GM12878 (cell line): ENCODE measurements around the gene RAB3B. TPM values are rescaled to one million over a fixed set of nuclear protein-coding genes. Genes with fewer than 3 reads are reported as not detected.

Experiments
- ATAC-seq: fragments of 200-7000 bp; cut with Tn5 transposase; 3 replicates; pipeline ENCODE4 v1.9.1; 2020; ENCODE audit warnings: mild to moderate bottlenecking, moderate library complexity
- BruUV-seq: library from RNA; stranded (reverse); fragments of 400-500 nt; replicated peaks from 2 replicates; lab custom pipeline; 2021; lab: Mats Ljungman, UMichigan
- CTCF ChIA-PET: fragments of 300-600 bp; sonication (Branson Sonifier 250); formaldehyde crosslinking; extraction: SDS; loops from one replicate; lab custom pipeline; 2021; ENCODE audit warnings: inconsistent platforms; lab: Yijun Ruan, JAX
- POLR2A ChIA-PET: fragments of 350-600 bp; formaldehyde crosslinking; extraction: SDS; loops from one replicate; lab custom pipeline; 2021; ENCODE audit warnings: inconsistent platforms; lab: Charles Lee
- RAD21 ChIA-PET: fragments of 300-600 bp; sonication (Branson Sonifier 250); formaldehyde crosslinking; loops from one replicate; lab custom pipeline; 2023; ENCODE audit warnings: antibody characterized with exemption; ENCODE audit not compliant: unreplicated experiment; lab: Charles Lee
- SMC1A ChIA-PET: fragments of 300-600 bp; sonication (Branson Sonifier 250); formaldehyde crosslinking; loops from one replicate; lab custom pipeline; 2023; ENCODE audit not compliant: unreplicated experiment, uncharacterized antibody; lab: Charles Lee
- DNase-seq: peaks from one replicate; pipeline ENCODE4 v3.0.0-alpha.2; 2011; ENCODE audit warnings: low read depth, low spot score
- FAIRE-seq: peaks from 3 replicates; lab custom pipeline; 2011; peaks lifted over from hg19 to GRCh38; lab: Jason Lieb, UNC
- H2AFZ ChIP-seq: 2 replicates; pipeline ENCODE4 v1.6.0; 2011; ENCODE audit warnings: low read depth, low read length, control low read depth; ENCODE audit not compliant: control insufficient read depth
- H3K27ac ChIP-seq: 2 replicates; pipeline ENCODE4 v1.5.1; 2011; ENCODE audit warnings: control low read depth; ENCODE audit not compliant: control insufficient read depth, insufficient read depth
- H3K27me3 ChIP-seq, 2 experiments: replicated peaks in 1 of 2; 2 replicates each; pipeline versions ENCODE4 v1.6.0 to v1.6.1; 2011; ENCODE audit warnings: low read length in 1 of 2; ENCODE audit not compliant: control insufficient read depth in 2 of 2, insufficient read depth in 2 of 2
- H3K36me3 ChIP-seq, 2 experiments: 2 replicates each; pipeline ENCODE4 v1.5.1; 2011; ENCODE audit warnings: low read length in 1 of 2; ENCODE audit not compliant: control insufficient read depth in 2 of 2, insufficient read depth in 2 of 2
- H3K4me1 ChIP-seq: 2 replicates; pipeline ENCODE4 v1.6.1; 2011; ENCODE audit warnings: mild to moderate bottlenecking, low read length, moderate library complexity, mixed read lengths; ENCODE audit not compliant: control insufficient read depth, insufficient read depth
- H3K4me2 ChIP-seq: 2 replicates; pipeline ENCODE4 v1.6.0; 2011; ENCODE audit warnings: control low read depth; ENCODE audit not compliant: control insufficient read depth, insufficient read depth
- H3K4me3 ChIP-seq: fragments of 200-600 bp; sonication (generic); 2 replicates; pipeline ENCODE4 v1.5.1; 2016
- H3K79me2 ChIP-seq: 2 replicates; pipeline ENCODE4 v1.6.0; 2011; ENCODE audit warnings: low read length; ENCODE audit not compliant: control insufficient read depth, insufficient read depth
- H3K9ac ChIP-seq: 2 replicates; pipeline ENCODE4 v1.8.0; 2011; ENCODE audit warnings: low read length, control low read depth, mixed read lengths; ENCODE audit not compliant: control insufficient read depth, insufficient read depth
- H3K9me3 ChIP-seq: replicated peaks from 3 replicates; pipeline ENCODE4 v1.5.1; 2011; ENCODE audit warnings: mild to moderate bottlenecking, low read length; ENCODE audit not compliant: control insufficient read depth, insufficient read depth
- H4K20me1 ChIP-seq: 2 replicates; pipeline ENCODE4 v1.6.0; 2011; ENCODE audit not compliant: control insufficient read depth, insufficient read depth
- ATF7 ChIP-seq: fragments of 450-650 bp; IDR thresholded peaks from 2 replicates; pipeline ENCODE4 v1.6.1; 2016; ENCODE audit warnings: low read depth, mild to moderate bottlenecking
- HDGF ChIP-seq: fragments of 450-650 bp; IDR thresholded peaks from 2 replicates; pipeline ENCODE4 v1.6.1; 2016; ENCODE audit warnings: antibody characterized with exemption
- IKZF2 ChIP-seq, 2 experiments: fragments of 450-650 bp; IDR thresholded peaks; 2 replicates each; pipeline ENCODE4 v1.6.1; 2017; ENCODE audit warnings: mild to moderate bottlenecking in 2 of 2, moderate library complexity in 2 of 2
- LARP7 ChIP-seq: fragments of 450-650 bp; IDR thresholded peaks from 2 replicates; pipeline ENCODE4 v1.6.1; 2017; ENCODE audit warnings: mild to moderate bottlenecking
- MYC ChIP-seq: IDR thresholded peaks from 2 replicates; pipeline ENCODE4 v1.6.1; 2011; ENCODE audit warnings: mild to moderate bottlenecking, low read length, moderate library complexity, inconsistent platforms; ENCODE audit not compliant: insufficient read depth, insufficient replicate concordance, insufficient read length, severe bottlenecking
- NFIC ChIP-seq: IDR thresholded peaks from 2 replicates; pipeline ENCODE4 v1.6.1; 2012; ENCODE audit warnings: low read depth, mild to moderate bottlenecking, inconsistent platforms, low read length, moderate library complexity
- NKRF ChIP-seq: fragments of 450-650 bp; conservative IDR thresholded peaks from 2 replicates; pipeline ENCODE4 v1.6.1; 2017; ENCODE audit warnings: mild to moderate bottlenecking, moderate library complexity
- SMAD1 ChIP-seq: fragments of 450-650 bp; IDR thresholded peaks from 2 replicates; pipeline ENCODE4 v1.6.1; 2018; ENCODE audit warnings: mild to moderate bottlenecking, low read depth; ENCODE audit not compliant: partially characterized antibody
- SUPT20H ChIP-seq: IDR thresholded peaks from 2 replicates; pipeline ENCODE4 v1.6.1; 2011; ENCODE audit warnings: low read depth, mild to moderate bottlenecking, low read length, moderate library complexity, borderline replicate concordance; ENCODE audit not compliant: control insufficient read depth
- ZBTB11 ChIP-seq: fragments of 450-650 bp; formaldehyde crosslinking; IDR thresholded peaks from 2 replicates; pipeline ENCODE4 v1.5.0; 2022; ENCODE audit warnings: mild to moderate bottlenecking, missing genetic modification characterization
- WGBS: methylation state at CpG from one replicate; pipeline ENCODE4 v1.1.6; 2016; ENCODE audit warnings: low lambda C conversion rate; ENCODE audit not compliant: insufficient replicate concordance, insufficient coverage; ENCODE audit errors: missing lambda C conversion rate; 5-methylcytosine and 5-hydroxymethylcytosine counted together
- in situ Hi-C: fragments of 300-500 bp; cut with MboI; formaldehyde crosslinking; loops from 9 replicates; pipeline ENCODE4 v1.14.3; 2018; ENCODE audit warnings: mixed read lengths
- intact Hi-C: fragments of 100-400 bp; cut with micrococcal nuclease; formaldehyde crosslinking; loops from one replicate; pipeline ENCODE4 v1.14.2; 2022; ENCODE audit not compliant: unreplicated experiment
- polyA plus RNA-seq, 11 experiments: library from polyadenylated mRNA; depleted of rRNA in 4 of 11; unstranded in 6 of 11; stranded (reverse) in 5 of 11; fragments of >200 nt; fragmentation: Nextera tagmentation in 4 of 11; fragmentation: Illumina TruSeq in 1 of 11; extraction: Ambion mirVana in 4 of 11; extraction: Trizol in 1 of 11; gene quantifications; 1 replicate in 1 of 11; 2 replicates in 10 of 11; pipeline versions ENCODE4 v1.2.1 to v1.2.3, GENCODE V29; 2011 to 2016; ENCODE audit warnings: inconsistent platforms in 2 of 11, missing spikeins in 2 of 11, low read depth in 1 of 11
- total RNA-seq, 4 experiments: library from RNA; depleted of rRNA in 3 of 4; stranded (reverse); fragments of >200 nt in 3 of 4; fragmentation: Illumina TruSeq in 1 of 4; extraction: Trizol in 1 of 4; gene quantifications; 2 replicates each; pipeline versions ENCODE4 v1.2.1 to v1.2.3, GENCODE V29; 2013 to 2021
- TF ChIP-seq, protein P1 (sequence below): fragments of 450-650 bp; IDR thresholded peaks from 2 replicates; pipeline ENCODE4 v1.6.1; 2016; ENCODE audit warnings: mild to moderate bottlenecking, moderate library complexity, borderline replicate concordance

RAB3B gene
- total and polyA plus RNA-seq, 10 of the 15 experiments (the other 5 are each of a cell fraction or from before 2014, with no cell fraction given), result 0.05 to 0.32 (median 0.24) TPM

GRCh38 chr1:51956528-51957509 lies 33.7 kb downstream of the RAB3B start:
- intact Hi-C loops, result no loop called here
- ATAC-seq (peak; percentile 13), FAIRE-seq (no peak), DNase-seq (no peak)
- ChIA-PET SMC1A (interaction anchor here (0.8 to 9.1 kb wide), 10 partner anchors 11 to 74 kb away, joined by 3 to 66 read pairs (median 3); no protein-coding TSS in a partner anchor), CTCF (interaction anchor here (1.0 to 2.2 kb wide), 5 partner anchors 10 to 188 kb away, joined by 3 to 11 read pairs (median 5); no protein-coding TSS in a partner anchor), RAD21 (interaction anchor here (0.6 to 1.6 kb wide), 7 partner anchors 9 to 76 kb away, joined by 3 to 8 read pairs (median 4); partner anchors contain the start of gene KTI12), POLR2A (interaction anchor here (0.5 to 2.6 kb wide), 9 partner anchors 11 to 229 kb away, joined by 3 to 12 read pairs (median 4); partner anchors contain the start of genes RAB3B and TXNDC12)
- Histone ChIP-seq H4K20me1 (no peaks in the 10 kb centered on the region), H2AFZ (peak overlapping the region; percentile 43), H3K27ac (no peak overlapping the region), H3K4me2 (no peak overlapping the region), H3K9me3 (no peaks in the 10 kb centered on the region), H3K9ac (no peak overlapping the region), H3K27me3 (no peaks in the 10 kb centered on the region), H3K79me2 (no peaks in the 10 kb centered on the region), H3K4me3 (no peak overlapping the region), H3K4me1 (peaks cover 21% of the 10 kb centered on the region), H3K36me3 (no peaks in the 10 kb centered on the region)
- no TSS peak for BruUV-seq
- 41% methylated on average over 8 of the region's 8 CpGs for WGBS
- in situ Hi-C loops, result no loop called here
- TF ChIP-seq IKZF2 (IDR thresholded peaks at IDR 0.05) (no peak), ATF7 (no peak), NFIC (no peak), ZBTB11 (CRISPR knock-in tag) (no peak), SUPT20H (no peak), NKRF (no peak), LARP7 (no peak), HDGF (no peak), SMAD1 (no peak), MYC (no peak)
- TF ChIP-seq, protein P1, sequence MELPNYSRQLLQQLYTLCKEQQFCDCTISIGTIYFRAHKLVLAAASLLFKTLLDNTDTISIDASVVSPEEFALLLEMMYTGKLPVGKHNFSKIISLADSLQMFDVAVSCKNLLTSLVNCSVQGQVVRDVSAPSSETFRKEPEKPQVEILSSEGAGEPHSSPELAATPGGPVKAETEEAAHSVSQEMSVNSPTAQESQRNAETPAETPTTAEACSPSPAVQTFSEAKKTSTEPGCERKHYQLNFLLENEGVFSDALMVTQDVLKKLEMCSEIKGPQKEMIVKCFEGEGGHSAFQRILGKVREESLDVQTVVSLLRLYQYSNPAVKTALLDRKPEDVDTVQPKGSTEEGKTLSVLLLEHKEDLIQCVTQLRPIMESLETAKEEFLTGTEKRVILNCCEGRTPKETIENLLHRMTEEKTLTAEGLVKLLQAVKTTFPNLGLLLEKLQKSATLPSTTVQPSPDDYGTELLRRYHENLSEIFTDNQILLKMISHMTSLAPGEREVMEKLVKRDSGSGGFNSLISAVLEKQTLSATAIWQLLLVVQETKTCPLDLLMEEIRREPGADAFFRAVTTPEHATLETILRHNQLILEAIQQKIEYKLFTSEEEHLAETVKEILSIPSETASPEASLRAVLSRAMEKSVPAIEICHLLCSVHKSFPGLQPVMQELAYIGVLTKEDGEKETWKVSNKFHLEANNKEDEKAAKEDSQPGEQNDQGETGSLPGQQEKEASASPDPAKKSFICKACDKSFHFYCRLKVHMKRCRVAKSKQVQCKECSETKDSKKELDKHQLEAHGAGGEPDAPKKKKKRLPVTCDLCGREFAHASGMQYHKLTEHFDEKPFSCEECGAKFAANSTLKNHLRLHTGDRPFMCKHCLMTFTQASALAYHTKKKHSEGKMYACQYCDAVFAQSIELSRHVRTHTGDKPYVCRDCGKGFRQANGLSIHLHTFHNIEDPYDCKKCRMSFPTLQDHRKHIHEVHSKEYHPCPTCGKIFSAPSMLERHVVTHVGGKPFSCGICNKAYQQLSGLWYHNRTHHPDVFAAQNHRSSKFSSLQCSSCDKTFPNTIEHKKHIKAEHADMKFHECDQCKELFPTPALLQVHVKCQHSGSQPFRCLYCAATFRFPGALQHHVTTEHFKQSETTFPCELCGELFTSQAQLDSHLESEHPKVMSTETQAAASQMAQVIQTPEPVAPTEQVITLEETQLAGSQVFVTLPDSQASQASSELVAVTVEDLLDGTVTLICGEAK, result no peak
